Measurements from ENCODE around the gene SHANK1.

SHANK1 gene

DNA sequence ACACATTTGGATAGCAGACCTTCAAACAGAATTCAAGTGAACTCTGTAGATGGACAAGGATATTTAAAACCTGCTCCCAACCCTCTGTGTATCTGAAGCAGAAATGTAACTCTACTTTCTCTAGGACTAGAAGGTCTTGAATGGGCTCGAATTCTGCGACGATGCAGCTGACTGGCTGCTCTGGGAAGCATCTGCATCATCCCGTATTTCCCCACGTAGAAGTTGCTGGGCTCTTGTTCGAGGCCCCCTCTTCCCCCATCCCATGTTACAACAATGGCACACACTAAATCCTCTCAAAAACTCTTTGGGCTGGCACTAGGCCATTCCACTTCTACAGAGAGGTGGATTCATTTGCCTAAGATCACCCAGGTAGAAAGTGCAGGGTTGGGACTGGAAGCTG lies 55.4 kb downstream of the SHANK1 start:
- Histone ChIP-seq H3K9me3 (ENCODE audit: low read length) (peaks cover 2% of the 10 kb centered on the region), H3K36me3 (ENCODE audit: insufficient read depth, low read length) (no peaks in the 10 kb centered on the region), H2AFZ (ENCODE audit: low read depth, low read length) (no peak overlapping the region), H3K27me3 (ENCODE audit: insufficient read depth, low read length) (no peaks in the 10 kb centered on the region), H3K4me1 (ENCODE audit: insufficient read depth, low read length) (peaks cover 10% of the 10 kb centered on the region), H3K4me3 (ENCODE audit: low read length) (no peak overlapping the region)

- Histone ChIP-seq H2AFZ (ENCODE audit: low read depth, low read length) (no peak overlapping the region), H3K9me3 (ENCODE audit: low read length) (peaks cover 2% of the 10 kb centered on the region), H3K4me1 (ENCODE audit: insufficient read depth, low read length) (peaks cover 13% of the 10 kb centered on the region), H3K4me3 (ENCODE audit: low read length) (no peak overlapping the region), H3K27me3 (ENCODE audit: insufficient read depth, low read length) (no peaks in the 10 kb centered on the region), H3K36me3 (ENCODE audit: insufficient read depth, low read length) (no peaks in the 10 kb centered on the region)
Observed at GRCh38 chr19:50663482-50663790, 56.2 kb downstream of the SHANK1 start.

- H3K4me1 ChIP-seq (ENCODE audit: insufficient read depth, low read length), result peaks cover 13% of the 10 kb centered on the region
- H3K4me3 ChIP-seq (ENCODE audit: low read length), result no peak overlapping the region
- H3K36me3 ChIP-seq (ENCODE audit: insufficient read depth, low read length), result no peaks in the 10 kb centered on the region
- no peak overlapping the region for H2AFZ ChIP-seq (ENCODE audit: low read depth, low read length)
- H3K27me3 ChIP-seq (ENCODE audit: insufficient read depth, low read length), result no peaks in the 10 kb centered on the region
- peaks cover 2% of the 10 kb centered on the region for H3K9me3 ChIP-seq (ENCODE audit: low read length)
Observed at GRCh38 chr19:50662651-50663481, 56.7 kb downstream of the SHANK1 start.

DNA sequence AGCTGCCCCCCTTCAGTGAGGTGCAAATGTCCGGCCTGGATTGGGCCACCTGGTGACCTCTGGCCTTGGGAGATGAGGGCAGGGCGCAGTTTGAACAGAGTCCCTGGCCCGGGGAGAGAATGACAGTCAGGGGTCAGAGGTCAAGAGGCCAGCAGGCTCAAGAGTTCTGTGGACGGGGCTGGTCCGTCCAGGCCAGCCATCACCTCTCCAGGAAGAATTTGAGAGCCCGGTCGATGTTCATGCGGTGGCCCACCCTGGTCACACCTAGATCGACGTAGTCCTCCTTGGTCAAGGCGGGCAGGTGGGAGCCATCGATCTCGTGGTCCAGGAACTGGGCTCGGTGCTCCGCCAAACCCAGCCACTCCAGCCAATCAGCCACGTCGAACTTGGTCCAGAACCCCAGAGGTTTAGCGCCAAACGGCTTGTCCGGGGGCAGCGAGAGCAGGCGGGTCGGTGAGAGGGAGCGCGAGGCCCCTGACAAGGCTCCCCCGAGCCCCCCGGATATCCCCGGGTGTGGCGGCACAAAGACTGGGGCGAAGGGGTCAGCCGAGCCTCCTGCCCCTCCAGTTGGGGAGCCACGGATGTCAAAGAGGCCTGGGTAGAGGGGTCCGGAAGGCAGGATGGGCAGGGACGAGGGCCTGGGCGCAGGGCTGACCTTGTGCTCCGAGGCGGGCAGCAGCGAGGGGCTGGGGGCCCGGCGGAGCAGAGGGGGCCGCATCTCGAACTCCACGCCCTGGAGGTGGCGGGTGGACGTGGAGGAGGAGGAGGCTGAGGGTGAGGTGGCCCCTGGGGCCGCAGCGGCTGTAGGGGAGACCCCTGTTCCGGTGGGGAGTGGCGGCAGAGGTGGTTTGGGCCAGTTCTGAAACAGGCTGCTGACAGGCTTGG lies 57.6 kb downstream of the SHANK1 start:
- H3K9me3 ChIP-seq (ENCODE audit: low read length), result peaks cover 2% of the 10 kb centered on the region
- H3K4me1 ChIP-seq (ENCODE audit: insufficient read depth, low read length), result peaks cover 21% of the 10 kb centered on the region
- H3K4me3 ChIP-seq (ENCODE audit: low read length), result no peak overlapping the region
- no peaks in the 10 kb centered on the region for H3K27me3 ChIP-seq (ENCODE audit: insufficient read depth, low read length)
- no peaks in the 10 kb centered on the region for H3K36me3 ChIP-seq (ENCODE audit: insufficient read depth, low read length)
- no peak overlapping the region for H2AFZ ChIP-seq (ENCODE audit: low read depth, low read length)

- H2AFZ ChIP-seq (ENCODE audit: low read depth, low read length), result no peak overlapping the region
- no peaks in the 10 kb centered on the region for H3K36me3 ChIP-seq (ENCODE audit: insufficient read depth, low read length)
- H3K9me3 ChIP-seq (ENCODE audit: low read length), result peaks cover 2% of the 10 kb centered on the region
- no peak overlapping the region for H3K4me3 ChIP-seq (ENCODE audit: low read length)
- H3K4me1 ChIP-seq (ENCODE audit: insufficient read depth, low read length), result peaks cover 21% of the 10 kb centered on the region
- no peaks in the 10 kb centered on the region for H3K27me3 ChIP-seq (ENCODE audit: insufficient read depth, low read length)
Observed at GRCh38 chr19:50661023-50661422, 58.6 kb downstream of the SHANK1 start.

- no peaks in the 10 kb centered on the region for H3K27me3 ChIP-seq (ENCODE audit: insufficient read depth, low read length)
- peaks cover 21% of the 10 kb centered on the region for H3K4me1 ChIP-seq (ENCODE audit: insufficient read depth, low read length)
- H3K9me3 ChIP-seq (ENCODE audit: low read length), result peaks cover 2% of the 10 kb centered on the region
- no peak overlapping the region for H3K4me3 ChIP-seq (ENCODE audit: low read length)
- H2AFZ ChIP-seq (ENCODE audit: low read depth, low read length), result no peak overlapping the region
- H3K36me3 ChIP-seq (ENCODE audit: insufficient read depth, low read length), result no peaks in the 10 kb centered on the region
Observed at GRCh38 chr19:50660088-50660366, 59.6 kb downstream of the SHANK1 start.

- Histone ChIP-seq H3K4me3 (ENCODE audit: low read length) (peak overlapping the region; percentile 59), H2AFZ (ENCODE audit: low read depth, low read length) (no peak overlapping the region), H3K36me3 (ENCODE audit: insufficient read depth, low read length) (no peaks in the 10 kb centered on the region), H3K4me1 (ENCODE audit: insufficient read depth, low read length) (peaks cover 21% of the 10 kb centered on the region), H3K27me3 (ENCODE audit: insufficient read depth, low read length) (no peaks in the 10 kb centered on the region), H3K9me3 (ENCODE audit: low read length) (peaks cover 2% of the 10 kb centered on the region)
Observed at GRCh38 chr19:50659318-50660087, 60.1 kb downstream of the SHANK1 start.

DNA sequence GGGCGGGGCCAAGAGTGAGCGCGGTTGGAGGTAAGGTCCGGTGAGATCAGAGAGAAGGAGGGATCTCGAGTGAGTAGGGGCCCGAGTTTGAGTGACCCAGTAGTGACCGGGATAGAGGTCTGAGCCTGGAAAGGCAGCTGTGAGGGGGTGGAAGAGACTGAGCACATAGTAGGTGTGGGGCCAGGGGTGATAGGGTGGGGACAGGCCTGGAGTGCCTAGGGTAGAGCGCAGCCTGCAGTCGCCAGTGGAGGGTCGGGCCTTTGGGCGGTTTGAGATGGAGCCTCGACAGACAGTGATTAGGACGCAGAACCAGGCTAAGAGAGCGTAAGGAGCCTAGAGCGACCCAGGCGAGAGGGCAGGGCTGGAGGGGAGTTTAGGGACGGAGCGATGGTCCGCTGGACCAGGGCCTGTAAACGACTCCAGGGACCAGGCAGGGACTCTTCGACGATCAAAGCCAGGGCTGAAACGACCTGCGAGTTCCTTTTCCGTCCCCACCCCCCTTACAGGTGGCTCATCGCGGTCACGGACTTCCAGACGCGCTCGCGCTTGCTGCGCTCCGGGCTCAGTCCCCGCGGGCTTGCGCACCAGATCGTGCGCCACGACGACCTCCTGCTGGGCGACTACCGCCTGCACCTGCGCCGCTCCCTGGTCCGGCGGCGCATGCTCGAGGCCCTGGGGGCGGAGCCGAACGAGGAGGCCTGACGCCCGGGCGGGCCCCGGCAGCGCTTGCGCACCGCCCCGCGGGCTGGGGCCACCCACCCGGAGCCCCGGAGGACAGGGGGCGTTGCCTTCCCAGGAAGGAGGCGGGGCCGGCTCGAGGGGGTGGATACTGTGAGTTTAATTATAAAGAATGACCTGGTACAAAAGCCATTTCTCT lies 60.9 kb downstream of the SHANK1 start:
- no peaks in the 10 kb centered on the region for H3K36me3 ChIP-seq (ENCODE audit: insufficient read depth, low read length)
- peaks cover 23% of the 10 kb centered on the region for H3K4me1 ChIP-seq (ENCODE audit: insufficient read depth, low read length)
- H3K4me3 ChIP-seq (ENCODE audit: low read length), result peak overlapping the region; percentile 59

DNA sequence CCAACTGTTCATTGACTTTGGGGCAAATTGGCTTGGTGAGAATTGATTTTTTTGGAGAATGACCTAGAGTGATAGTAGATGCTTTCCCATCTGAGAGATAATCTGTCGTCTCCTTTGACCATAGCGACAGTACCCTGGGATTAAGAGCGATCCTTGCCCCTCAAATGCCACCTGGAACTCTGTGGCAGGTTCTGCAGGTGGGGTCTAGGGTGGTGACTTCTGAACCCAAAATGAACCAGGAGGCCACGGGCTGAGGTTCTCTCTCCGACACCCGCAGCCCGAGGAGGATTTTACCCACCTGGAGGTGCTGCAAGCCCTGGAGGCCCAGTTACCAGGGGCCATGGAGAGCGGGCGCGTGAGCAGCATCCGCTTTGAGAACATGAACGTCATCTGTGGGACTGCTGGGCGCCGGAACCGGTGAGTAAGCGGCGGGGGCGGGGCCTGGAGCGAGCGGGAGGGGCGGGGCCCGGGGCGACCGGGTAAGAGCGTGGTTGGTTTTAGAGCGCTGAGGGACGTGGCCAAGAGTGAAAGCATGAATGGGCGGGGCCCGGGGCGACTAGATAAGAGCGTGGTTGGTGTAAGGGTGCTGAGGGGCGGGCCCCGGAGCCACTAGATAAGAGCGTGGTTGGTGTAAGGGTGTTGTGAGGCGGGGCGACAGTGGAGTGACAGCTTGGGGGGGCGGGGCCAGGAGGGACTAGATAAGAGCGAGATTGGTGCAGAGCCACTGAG lies 61.7 kb downstream of the SHANK1 start:
- Histone ChIP-seq H3K4me3 (ENCODE audit: low read length) (peak overlapping the region; percentile 66), H2AFZ (ENCODE audit: low read depth, low read length) (no peak overlapping the region), H3K36me3 (ENCODE audit: insufficient read depth, low read length) (no peaks in the 10 kb centered on the region), H3K4me1 (ENCODE audit: insufficient read depth, low read length) (peaks cover 29% of the 10 kb centered on the region), H3K27me3 (ENCODE audit: insufficient read depth, low read length) (no peaks in the 10 kb centered on the region), H3K9me3 (ENCODE audit: low read length) (no peaks in the 10 kb centered on the region)

More for the DNA sequence above, 60.9 kb downstream of the SHANK1 start:
- Histone ChIP-seq H2AFZ (ENCODE audit: low read depth, low read length) (no peak overlapping the region), H3K9me3 (ENCODE audit: low read length) (no peaks in the 10 kb centered on the region), H3K27me3 (ENCODE audit: insufficient read depth, low read length) (no peaks in the 10 kb centered on the region)

GRCh38 chr19:50657222-50657669 lies 62.4 kb downstream of the SHANK1 start:
- Histone ChIP-seq H3K4me3 (ENCODE audit: low read length) (peak overlapping the region; percentile 66), H2AFZ (ENCODE audit: low read depth, low read length) (no peak overlapping the region), H3K9me3 (ENCODE audit: low read length) (no peaks in the 10 kb centered on the region), H3K36me3 (ENCODE audit: insufficient read depth, low read length) (no peaks in the 10 kb centered on the region), H3K27me3 (ENCODE audit: insufficient read depth, low read length) (no peaks in the 10 kb centered on the region), H3K4me1 (ENCODE audit: insufficient read depth, low read length) (peaks cover 29% of the 10 kb centered on the region)

DNA sequence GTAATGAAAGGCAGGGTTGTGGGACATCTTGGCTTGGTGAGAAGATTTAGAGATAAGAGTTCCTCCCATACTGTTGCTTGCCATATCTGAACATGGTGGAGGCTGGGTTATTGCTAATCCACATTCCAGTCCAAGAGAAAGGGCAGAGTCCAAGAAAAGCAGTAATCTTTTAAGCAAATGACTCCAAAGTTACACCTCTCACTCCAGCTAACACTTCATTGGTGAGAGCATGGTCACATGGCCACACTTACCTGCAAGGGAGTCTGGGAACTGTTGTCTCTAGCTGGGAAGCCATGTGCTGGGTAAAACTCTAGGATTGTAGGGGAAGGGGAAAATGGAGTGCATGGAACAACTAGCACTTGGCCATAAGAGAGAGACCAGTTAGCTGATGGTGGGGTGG lies 64.7 kb downstream of the SHANK1 start:
- Histone ChIP-seq H3K4me3 (ENCODE audit: low read length) (no peak overlapping the region), H3K36me3 (ENCODE audit: insufficient read depth, low read length) (no peaks in the 10 kb centered on the region), H2AFZ (ENCODE audit: low read depth, low read length) (no peak overlapping the region), H3K9me3 (ENCODE audit: low read length) (no peaks in the 10 kb centered on the region), H3K27me3 (ENCODE audit: insufficient read depth, low read length) (no peaks in the 10 kb centered on the region), H3K4me1 (ENCODE audit: insufficient read depth, low read length) (peaks cover 22% of the 10 kb centered on the region)

GRCh38 chr19:50652722-50653121 lies 66.9 kb downstream of the SHANK1 start:
- Histone ChIP-seq H3K4me1 (ENCODE audit: insufficient read depth, low read length) (peaks cover 15% of the 10 kb centered on the region), H3K9me3 (ENCODE audit: low read length) (no peaks in the 10 kb centered on the region), H2AFZ (ENCODE audit: low read depth, low read length) (no peak overlapping the region), H3K4me3 (ENCODE audit: low read length) (no peak overlapping the region), H3K27me3 (ENCODE audit: insufficient read depth, low read length) (no peaks in the 10 kb centered on the region), H3K36me3 (ENCODE audit: insufficient read depth, low read length) (no peaks in the 10 kb centered on the region)
